ENCODE measurements around the gene LRRC45. TPM values are rescaled to one million over a fixed set of nuclear protein-coding genes. Genes with fewer than 3 reads are reported as not detected.

Gene LRRC45
- total RNA-seq, 1 donor from 2014 or later = 14.2 TPM

DNA sequence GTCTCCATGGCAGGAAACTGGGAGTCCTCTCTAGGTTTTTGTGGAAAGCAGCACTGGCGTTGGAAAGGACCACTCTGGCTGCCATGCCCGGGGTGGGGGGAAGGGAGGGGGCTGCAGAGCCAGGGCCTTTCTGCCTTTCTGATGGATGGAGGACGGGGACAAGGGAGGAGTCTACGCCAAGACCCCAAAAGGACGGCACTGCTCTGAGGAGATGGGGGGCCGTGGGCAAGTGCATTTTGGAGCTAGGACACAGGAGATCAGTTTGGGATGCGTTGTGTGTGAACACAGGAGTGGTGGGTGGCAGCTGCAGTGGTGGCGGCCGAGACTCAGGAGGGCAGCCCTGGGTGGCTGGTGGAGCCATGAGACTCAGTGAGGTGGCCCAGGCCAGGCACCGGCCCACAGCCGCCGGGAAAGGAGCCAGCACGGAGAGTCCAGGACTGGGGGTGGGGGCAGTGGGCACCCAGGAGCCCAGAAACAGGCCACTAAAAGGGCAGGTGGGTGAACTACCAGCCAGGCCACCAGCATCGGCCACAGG is 2.5 kb upstream of the LRRC45 start:
- DNase-seq = no peak

DNA sequence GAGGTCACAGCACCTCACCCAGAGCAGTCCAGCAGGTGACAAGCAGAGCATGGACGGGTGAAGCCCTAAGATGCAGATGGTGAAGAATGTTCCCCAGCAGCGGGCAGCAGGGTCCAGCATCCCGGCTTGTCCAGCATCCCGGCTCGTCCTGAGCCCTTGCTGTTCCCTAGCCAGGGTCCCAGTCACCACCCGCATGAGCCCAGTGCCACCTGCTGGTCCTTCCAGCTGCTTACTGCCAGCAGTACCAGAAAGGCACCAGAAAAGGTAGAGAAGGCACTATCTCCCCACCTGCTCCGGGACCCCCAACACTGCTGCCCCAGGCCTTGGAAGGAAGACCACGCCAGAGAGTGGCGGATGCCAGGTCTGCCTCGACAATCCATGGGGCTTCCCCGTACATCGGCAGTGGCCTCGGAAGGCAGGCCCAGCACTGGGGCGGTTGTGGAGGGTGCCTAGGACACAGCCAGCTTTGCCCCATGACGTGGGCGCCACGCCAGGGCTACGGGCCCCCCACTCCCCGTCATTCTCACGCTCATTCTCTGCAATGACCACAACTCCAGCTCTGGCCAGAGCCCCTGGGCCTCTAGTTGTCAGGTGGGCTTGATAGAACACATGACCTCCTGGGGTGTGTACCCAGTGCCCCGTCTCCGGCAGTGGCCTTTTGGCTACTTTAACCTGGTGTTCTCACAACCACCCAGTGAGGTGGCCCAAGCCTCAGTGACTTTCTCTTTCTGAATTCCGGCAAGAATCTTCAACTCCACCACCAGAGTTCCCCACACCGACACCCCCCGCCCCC is 1.8 kb upstream of the LRRC45 start:
- DNase-seq = peak; percentile 28

DNA sequence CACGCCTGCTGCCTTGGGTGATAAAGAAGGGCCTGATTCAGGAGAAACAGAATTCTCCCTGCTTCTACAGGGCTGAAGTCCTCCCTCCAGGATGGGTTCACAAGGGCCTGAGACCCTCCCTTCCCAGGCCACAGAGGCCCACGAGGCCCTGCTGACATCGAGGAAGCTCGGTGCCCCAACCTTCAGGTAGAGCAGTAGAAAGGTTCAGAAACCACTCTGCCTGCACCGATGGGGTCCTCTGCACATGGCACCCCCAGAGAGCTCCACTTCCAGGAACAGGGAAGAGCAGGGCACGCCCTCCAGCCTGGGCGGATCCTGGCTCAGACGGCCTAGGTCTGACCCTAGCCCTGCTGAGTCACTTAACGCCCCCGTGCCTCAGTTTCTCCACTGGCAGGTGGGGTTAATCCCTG is 1.2 kb upstream of the LRRC45 start:
- no peak for DNase-seq

DNA sequence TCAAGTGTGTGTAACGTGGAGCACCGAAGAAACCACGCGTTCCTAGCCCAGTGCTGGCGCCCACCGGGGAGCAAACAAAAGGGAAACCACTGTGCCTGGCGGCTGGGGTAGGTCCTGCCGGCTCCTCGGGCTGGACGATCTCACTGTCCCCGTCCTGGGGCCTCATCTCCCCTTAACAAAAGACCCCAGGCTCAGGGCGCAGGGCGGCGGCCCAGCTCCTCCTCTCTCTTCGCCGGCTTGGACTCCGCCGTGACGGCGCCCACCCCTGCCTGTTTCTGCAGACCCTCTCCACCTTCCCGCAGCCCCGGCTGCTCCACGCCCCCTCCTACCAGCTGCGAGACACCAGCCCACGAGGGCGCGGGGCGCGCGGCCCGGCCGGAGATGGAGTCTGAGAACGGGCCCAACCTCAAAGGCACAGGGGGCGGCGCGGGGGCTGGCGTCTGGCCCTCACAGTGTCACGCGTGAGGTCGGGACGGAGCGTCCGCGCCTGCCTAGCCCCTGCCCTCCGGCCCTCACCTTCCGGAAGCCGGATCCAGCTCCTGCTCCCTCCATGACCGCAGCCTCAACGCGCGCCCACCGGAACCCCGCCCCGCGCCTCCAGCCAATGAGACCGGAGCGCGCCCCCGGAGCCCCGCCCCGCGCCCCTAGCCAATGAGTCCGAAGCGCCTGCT is 660 bp upstream of the LRRC45 start, which contains the start of gene CENPX:
Gene CENPX, minus strand, starts transcription at position 569 of the 671 bp plus-strand sequence. Its CDS starts 17 bp downstream, at position 552.
- DNase-seq = no peak

DNA sequence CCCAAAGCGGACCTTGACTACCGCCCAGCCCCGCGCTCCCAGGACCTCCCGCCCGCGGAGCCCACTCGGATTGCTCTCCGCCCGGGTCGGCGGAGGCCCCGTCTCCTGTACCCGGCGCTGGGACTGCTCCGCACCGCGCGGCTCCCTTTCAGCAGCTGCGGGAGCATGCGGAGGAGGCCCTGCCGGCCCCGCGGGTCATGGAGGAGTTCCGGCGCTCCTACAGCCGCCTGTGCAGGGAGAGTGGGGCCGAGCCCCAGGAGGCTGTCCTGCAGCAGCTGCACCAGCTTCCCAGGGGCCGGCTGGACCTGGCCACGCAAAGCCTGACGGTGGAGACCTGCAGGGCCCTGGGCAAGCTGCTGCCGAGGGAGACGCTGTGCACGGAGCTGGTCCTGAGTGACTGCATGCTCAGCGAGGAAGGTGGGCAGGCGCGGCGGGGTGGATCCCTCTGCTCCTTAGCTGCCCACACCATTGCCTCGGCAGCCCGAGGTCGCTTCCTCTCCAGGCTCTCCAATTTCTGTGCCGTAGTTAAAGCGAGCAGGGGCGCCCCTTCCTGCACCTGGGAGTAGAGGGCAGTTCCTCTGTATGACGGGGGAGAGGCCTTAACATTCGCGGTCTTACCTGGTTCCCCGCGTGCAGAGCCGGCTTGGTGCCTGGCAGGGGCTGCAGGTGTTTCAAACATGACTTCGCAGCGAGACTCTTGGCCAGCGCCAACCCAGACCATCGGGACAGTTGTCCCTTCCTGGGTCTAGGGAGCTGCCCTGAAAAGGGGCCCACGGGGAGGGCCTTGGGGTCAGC is 539 bp downstream of the LRRC45 start:
- DNase-seq = no peak

DNA sequence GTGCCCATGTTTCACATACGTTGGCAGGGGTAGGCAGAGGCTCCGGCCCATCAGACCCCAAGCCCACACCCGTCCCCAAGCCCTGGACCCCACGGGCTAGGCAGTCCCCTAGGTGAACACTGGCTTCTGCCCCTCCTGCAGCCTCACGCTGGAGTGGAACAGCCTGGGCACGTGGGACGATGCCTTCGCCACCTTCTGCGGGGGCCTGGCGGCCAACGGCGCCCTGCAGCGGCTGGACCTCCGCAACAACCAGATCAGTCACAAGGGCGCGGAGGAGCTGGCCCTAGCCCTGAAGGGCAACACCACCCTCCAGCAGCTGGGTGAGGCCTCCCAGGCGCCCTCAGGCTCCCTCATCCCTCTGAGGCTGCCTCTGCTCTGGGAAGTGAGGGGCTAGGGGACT is 1.8 kb downstream of the LRRC45 start:
- no peak for DNase-seq

DNA sequence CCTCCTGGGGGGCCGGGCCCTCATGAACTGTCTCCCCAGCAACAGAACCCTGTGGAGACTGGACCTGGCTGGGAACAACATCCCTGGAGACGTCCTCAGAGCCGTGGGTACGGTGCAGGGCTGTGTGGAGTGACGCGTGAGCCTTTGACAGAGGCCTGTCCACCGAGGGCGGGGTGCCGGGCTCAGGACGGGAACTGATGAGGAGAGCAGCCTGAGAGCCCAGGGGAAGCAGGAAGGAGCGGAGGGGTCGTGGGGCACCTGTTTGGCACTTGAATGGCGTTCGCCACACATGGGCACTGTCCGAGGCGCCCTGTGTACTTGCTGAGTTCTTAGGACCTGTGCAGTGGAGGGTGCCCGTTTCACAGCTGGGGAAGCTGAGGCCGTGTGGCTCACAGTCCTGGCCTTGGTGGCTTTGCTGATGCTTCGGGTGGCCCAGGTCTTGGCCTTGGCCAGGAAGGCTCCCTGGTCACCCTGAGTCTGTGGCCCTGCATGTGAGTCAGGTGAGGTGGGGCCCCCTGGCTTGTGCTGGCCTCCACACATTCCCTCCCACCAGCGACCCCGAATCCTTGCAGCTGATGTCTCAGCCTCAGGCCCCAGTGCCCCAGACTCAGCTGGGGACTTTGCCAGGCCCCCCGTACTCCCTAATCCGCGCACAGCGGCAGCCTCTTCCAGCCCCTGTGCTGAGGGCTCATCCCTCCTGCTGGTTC is 2.4 kb downstream of the LRRC45 start:
- no peak for DNase-seq

DNA sequence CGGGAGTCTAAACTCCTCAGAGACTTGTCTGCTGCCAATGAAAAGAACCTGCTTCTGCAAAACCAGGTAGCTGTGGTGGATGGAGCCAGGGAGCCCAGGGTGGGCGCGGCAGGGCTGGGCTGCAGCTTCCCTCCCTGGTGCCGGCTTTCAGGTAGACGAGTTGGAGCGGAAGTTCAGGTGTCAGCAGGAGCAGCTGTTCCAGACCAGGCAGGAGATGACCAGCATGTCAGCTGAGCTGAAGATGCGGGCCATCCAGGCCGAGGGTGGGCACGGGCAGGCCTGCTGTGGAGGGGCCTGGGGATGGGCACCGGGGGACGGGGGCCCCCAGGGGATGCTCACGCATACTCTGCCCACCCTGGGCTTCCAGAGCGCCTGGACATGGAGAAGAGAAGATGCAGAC is 5.1 kb downstream of the LRRC45 start:
- no peak for DNase-seq

DNA sequence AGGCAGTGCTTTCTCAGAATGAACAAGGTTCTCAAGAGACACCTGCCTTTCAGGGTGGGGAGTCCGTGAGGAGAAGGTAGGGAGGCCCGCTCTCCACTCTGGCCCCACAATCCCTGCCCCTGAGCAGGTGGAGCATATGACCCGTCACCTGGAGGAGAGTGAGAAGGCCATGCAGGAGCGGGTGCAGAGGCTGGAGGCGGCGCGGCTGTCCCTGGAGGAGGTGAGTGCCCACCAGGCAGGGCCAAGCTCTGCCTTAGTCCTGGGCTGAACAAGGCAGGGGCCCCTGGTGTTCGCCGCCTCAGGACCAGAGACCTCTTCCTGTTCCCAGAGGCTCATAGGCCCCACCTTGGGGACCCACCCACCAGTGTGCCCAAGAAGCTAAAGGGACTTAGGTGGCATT is 5.9 kb downstream of the LRRC45 start:
- no peak for DNase-seq

DNA sequence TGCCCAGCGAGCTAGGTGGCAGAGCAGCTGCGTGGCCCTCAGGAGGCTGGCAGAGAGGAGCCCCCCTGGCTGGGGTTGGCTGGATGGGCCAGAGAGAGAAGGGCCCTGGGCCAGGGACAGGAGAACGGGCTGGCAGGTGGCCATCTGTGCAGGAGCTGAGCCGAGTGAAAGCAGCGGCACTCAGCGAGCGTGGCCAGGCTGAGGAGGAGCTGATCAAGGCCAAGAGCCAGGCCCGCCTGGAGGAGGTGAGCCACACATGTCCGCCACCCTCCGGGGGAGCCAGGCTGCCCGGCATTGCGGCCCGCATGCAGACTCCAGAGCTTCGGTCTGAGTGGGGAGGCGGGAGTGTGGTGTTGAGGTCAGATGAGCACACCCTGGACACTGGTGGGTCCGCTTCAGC is 6.3 kb downstream of the LRRC45 start:
- no peak for DNase-seq

DNA sequence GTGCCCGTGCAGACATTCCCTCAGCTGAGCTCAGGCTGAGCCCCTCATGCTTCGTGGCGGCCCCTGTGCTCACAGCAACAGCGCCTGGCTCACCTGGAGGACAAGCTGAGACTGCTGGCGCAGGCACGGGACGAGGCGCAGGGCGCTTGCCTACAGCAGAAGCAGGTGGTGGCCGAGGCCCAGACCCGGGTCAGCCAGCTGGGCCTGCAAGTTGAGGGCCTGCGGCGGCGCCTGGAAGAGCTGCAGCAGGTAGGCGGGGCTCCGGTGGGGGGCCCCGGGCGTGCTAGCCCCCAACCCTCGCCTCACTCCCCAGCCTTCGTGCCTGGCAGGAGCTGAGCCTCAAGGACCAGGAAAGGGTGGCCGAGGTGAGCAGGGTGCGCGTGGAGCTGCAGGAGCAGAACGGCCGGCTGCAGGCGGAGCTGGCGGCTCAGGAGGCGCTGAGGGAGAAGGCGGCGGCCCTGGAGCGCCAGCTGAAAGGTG is 6.9 kb downstream of the LRRC45 start:
- no peak for DNase-seq

DNA sequence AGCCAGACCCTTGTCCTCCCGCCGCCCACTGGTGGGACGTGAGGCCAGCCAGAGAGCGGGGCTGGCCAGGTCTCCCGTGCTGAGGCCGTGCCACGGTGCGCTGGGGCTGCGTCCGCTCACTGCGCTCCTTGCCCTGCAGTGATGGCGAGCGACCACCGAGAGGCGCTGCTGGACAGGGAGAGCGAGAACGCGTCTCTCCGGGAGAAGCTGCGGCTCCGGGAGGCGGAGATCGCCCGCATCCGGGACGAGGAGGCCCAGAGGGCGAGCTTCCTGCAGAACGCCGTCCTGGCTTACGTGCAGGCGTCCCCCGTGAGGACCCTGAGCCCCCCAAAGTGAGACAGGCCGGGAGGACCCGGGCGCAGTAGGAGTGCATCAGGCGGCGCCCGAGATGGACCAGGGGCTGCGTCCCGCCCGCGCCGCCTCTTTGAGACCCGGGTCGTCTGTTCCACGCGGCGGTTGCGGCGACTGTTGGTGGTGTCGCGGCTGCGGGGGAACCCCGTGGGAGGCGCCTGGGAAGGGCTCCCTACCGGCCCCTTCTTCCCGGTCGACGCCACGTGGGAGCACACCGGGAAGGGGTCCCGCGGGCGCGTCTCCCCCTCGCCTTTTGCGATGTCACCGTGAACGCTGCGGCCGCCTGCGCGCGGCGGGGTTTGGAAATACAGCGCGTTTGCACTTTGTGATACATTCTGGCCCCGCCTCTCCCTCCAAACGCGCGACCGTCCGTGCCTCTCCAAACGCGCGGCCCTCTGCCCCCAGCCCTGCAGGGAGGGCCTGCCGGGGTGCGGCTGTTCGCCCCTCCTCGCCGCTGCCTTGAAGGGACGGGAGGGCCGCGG is 7.6 kb downstream of the LRRC45 start:
- DNase-seq = peak; percentile 79

DNA sequence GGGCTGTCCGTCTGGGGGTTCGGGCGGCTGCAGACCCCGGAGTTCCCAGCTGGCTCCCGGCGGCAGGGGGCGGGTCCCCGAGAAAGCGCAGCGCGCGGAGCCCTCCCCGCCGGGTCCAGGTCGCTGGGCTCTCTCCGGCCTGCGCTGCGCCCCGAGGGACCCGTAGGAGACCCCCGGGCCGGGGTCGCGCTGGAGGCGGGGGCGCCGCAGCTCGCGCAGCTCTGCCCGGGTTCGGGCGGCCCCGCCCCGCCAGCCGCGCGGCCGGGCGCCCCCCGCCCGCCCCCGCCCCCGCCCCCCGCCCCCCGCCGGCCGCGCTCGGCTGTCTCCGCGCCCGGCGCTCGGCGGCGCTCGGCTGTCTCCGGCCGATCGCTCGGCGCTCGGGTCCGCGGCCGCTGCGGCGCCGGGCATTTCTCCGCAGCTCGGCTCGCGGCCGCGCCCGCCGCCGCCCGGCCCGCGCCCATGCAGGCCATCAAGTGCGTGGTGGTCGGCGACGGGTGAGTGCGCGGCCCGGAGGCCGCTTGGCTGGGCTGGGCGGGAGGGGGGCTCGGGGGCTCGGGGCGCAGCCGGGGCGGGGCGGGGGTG is 8.3 kb downstream of the LRRC45 start, which contains the start of gene RAC3:
Gene RAC3, plus strand, starts transcription at position 376 of the 582 bp plus-strand sequence. Its CDS starts 84 bp downstream, at position 460.
- DNase-seq = no peak

DNA sequence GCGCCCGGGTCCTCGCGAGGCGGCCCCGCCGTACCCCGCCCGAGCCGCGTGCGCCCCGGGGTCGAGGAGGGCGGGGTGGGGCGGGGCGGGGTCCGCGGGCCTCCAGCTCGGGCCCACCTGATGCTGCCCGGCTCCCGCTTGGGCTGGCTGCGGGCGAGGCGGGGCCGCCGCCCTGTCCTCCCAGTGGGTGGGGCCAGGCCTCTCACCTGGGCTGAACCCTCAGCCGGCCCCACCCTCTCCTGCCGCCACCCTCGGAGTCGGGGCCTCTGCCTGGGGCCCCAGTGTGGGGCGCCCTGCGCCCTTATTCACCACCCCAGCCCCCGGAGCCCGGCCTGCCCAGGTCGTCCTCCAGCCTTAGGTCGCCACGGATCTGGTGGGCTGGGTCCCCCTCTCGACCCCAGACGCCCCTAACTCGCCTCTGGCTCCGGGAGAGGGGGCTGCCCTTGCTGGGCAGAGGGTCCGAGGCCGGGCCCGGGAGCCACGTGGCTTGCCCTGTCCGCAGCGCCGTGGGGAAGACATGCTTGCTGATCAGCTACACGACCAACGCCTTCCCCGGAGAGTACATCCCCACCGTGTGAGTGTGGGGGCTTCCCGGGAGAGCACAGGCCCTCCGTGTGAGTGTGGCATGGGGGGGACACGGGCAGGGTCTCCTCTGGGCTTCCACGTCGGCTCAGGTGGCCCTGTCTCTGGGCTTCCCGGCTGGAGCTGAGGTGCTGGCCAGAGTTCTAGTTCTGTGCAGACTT is 9.0 kb downstream of the LRRC45 start:
- DNase-seq = no peak

DNA sequence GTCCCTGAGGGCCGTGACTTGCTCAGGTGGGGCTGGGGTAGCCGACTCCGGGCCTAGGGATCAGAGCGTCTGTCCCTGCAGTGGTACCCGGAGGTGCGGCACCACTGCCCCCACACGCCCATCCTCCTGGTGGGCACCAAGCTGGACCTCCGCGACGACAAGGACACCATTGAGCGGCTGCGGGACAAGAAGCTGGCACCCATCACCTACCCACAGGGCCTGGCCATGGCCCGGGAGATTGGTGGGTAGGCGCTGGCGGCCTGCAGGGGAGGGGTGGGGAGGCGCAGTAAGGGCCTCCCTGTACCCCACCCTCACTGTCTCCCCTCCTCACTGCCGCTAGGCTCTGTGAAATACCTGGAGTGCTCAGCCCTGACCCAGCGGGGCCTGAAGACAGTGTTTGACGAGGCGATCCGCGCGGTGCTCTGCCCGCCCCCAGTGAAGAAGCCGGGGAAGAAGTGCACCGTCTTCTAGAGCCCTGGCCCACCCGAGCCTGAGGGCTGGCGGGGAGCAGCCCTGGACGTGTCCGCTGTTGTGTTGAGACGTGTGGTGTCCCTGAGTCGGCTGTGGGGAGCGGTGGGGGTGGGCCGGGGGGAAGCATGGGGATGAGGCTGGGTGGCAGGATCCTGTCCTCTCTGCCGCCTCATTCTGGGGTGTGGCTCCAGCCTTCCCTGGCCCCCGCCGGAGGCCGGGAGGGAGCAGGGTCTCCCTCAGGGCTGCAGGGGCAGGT is 10.4 kb downstream of the LRRC45 start:
- DNase-seq = no peak

DNA sequence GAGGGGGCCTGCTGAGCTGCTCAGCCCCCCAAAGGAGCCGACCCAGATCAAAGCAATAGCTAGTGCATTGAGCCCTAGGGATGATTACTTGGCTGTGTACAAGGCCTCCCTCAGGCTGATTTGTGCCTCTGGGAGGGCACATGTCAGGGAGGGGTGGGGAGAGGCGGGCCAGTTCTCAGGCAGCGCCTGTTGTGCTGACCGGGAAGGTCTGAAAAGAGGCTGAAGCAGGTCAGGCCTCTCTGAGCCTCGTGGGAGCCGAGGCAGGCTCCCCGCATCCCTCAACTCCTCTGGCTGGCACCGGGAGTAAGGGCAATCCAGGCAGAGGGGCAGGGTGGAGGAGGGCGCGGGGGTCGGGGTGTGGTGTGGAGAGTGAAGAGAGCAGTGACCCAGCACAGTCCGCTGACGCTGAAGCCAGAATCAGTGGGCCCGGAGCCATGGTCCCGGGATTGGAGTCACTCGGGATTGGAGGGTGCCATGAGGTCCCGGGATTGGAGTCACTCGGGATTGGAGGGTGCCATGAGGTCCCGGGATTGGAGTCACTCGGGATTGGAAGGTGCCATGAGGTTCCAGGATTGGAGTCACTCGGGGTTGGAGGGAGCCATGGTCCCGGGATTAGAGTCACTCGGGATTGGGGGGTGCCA is 11.4 kb downstream of the LRRC45 start:
- DNase-seq = no peak

DNA sequence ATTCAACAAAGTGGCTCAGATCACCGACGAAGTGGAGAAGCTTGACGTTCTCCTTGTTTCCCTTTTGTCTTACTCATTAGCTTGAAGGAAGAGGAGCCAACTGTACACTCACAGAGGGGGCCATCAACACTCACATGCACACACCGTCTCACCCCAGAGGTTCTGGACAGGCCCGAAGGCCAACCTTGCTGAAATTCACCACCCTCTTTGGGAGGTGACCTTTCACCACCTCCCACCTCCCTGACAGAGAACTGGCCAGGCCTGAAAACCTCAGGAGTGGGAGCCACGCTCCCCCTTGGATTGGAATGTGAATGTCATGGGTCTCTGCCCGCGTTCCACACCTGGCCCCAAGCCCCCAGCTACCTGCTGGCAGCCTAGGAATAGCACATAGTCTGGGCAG is 12.4 kb downstream of the LRRC45 start:
- no peak for DNase-seq

DNA sequence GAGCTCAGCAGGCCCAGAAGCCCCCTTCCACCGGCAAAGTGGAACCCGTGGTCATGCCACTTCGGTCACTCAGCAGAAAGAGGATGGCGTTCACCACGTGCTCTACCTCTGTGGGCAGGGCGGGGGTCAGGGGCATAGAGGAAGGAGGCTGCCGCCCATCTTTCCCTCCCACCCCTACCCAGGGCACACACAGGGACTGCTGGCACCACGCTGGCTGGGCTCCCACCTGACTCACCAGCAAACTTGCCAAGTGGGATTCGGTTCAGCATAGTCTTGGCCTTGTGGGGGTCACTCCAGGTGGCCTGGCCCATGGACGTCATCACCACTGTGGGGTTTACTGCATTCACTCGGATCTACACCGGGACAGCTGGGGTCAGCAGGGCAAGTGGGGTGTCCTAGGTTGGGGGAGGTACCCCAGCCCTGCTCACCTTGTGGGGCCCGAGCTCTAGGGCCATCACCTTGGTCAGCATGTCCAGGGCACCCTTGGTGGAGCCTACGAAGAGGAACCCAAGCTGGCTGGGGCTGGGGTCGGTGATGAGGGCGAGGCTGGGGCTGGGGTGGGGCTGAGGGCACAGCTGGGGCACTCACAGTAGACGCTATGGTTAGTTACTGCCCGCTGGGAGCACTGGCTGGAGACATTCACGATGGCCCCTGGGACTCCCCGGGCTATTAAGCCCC is 13.0 kb downstream of the LRRC45 start:
- DNase-seq = no peak

Data from occipital lobe (tissue), 2 donors.